Stimulated activated effector memory CD8-positive, alpha-beta T cell treated with anti-CD3 and anti-CD28 coated beads, Interleukin-12 subunit alpha, Interleukin-12 subunit beta, amount 100 ng/mL, for 72 hours (primary cell): ENCODE results near the gene RUNX3.
A peak's percentile ranks its signal among the peaks of the same experiment; 100 is the strongest.
"Not testable (repeated sequence)": the region's sequence is repeated elsewhere in the genome, so short reads cannot be mapped to it uniquely, and the experiment has no call there.

Experiments
- ATAC-seq: fragments of 150-1000 bp; cut with Tn5 transposase; 2 replicates; pipeline ENCODE4 v1.10.0; 2021
- DNase-seq, 2 donors: peaks; one replicate each; pipeline ENCODE4 v3.0.0; 2021 to 2022; ENCODE audit warnings: low spot score in 2 of 2
- H3K27ac Mint-ChIP-seq: one replicate; pipeline ENCODE4 v1.8.0; 2022; ENCODE audit warnings: mild to moderate bottlenecking, mixed read lengths
- H3K36me3 Mint-ChIP-seq: one replicate; pipeline ENCODE4 v1.8.0; 2022; ENCODE audit warnings: mild to moderate bottlenecking, mixed read lengths
- H3K4me1 Mint-ChIP-seq: one replicate; pipeline ENCODE4 v1.8.0; 2022; ENCODE audit warnings: mixed read lengths
- H3K4me3 Mint-ChIP-seq: one replicate; pipeline ENCODE4 v1.8.0; 2022; ENCODE audit warnings: mild to moderate bottlenecking, mixed read lengths
- H3K9me3 Mint-ChIP-seq: one replicate; pipeline ENCODE4 v1.8.0; 2022; ENCODE audit warnings: mixed read lengths

Gene RUNX3

GRCh38 chr1:24900486-24900849 lies 29.6 kb downstream of the RUNX3 start:
- Mint-ChIP-seq H3K9me3 (no peaks in the 10 kb centered on the region), H3K4me3 (no peak overlapping the region), H3K27ac (peak overlapping the region; percentile 92), H3K36me3 (peaks cover 100% of the 10 kb centered on the region), H3K4me1 (peaks cover 73% of the 10 kb centered on the region)
- DNase-seq (peak in 1 of 2 donors; percentile 55), ATAC-seq (no peak)

DNA sequence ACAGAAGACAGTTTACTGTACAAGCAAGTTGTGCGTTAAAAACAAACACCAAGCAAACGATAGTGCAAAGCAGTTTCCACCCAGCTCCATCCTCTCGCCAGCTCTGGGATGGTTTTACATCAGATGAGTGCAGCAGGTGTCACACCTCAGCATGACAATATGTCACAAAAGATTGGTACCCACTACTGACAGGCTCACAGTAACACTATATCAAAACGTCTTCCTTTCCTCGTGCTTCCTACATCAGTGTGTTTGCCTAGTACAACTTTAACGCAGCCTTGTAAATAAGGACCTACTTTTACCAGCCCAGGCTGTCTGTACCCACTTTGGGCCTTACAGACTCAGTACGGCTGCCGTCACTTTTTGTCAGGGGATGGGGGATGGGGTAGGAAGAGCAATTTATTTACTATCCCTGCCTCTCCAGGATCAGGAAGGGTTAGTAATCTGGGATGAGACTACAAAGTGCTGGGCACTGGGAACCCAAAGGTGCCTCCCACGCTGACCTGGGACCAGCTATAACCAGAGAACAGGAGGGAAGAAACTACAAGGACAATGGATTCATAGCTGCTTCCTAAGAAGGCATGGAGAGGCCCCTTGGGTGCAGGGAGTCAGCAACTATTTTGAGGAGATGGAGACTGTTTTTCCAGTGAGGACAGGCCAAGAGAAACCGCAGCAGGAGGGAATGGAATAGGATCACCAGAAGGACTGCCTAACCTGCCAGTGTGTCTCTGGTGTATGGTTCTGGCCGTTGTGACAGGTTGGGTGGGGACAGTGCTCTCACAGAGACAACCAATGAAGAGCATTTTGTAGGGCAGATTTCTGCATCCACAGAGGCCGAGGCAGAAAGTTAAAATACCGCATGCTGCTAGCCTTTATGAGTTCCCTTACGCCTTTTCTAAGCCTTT lies 30.2 kb downstream of the RUNX3 start:
- Mint-ChIP-seq H3K4me3 (no peak overlapping the region), H3K27ac (peak overlapping the region; percentile 92), H3K4me1 (peaks cover 73% of the 10 kb centered on the region), H3K9me3 (no peaks in the 10 kb centered on the region), H3K36me3 (peaks cover 97% of the 10 kb centered on the region)
- DNase-seq: no peak
- ATAC-seq: no peak

DNA sequence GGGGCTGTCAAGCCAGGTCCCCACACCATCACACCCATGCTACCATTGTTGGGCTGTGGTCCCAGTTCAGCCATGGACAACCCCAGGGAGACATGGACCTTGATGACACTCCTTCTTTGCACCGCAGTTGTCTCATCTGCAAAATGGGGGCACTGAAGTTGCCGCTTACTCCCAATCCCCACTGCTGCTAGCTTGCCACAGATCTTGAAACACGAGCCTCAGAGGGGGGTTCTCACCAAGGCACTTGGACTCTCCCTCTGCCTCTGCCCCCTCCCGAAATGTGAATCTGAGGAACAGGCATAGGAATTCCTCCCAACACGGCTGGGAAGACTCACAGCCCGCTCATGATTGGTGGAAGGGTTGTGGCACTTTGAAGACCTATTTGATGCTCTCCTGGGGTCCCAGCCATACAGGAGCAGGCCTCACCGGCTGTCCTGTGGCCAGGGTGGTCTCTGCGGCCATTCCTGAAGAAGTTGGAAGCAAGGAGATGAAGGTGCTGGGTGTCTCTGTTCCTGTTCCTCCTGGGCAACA lies 31.1 kb downstream of the RUNX3 start:
- peaks cover 88% of the 10 kb centered on the region for H3K36me3 Mint-ChIP-seq
- H3K27ac Mint-ChIP-seq: peak overlapping the region; percentile 92
- ATAC-seq: no peak
- peaks cover 68% of the 10 kb centered on the region for H3K4me1 Mint-ChIP-seq
- DNase-seq: peak; percentile 13 to 62
- H3K9me3 Mint-ChIP-seq: no peaks in the 10 kb centered on the region
- H3K4me3 Mint-ChIP-seq: no peak overlapping the region

DNA sequence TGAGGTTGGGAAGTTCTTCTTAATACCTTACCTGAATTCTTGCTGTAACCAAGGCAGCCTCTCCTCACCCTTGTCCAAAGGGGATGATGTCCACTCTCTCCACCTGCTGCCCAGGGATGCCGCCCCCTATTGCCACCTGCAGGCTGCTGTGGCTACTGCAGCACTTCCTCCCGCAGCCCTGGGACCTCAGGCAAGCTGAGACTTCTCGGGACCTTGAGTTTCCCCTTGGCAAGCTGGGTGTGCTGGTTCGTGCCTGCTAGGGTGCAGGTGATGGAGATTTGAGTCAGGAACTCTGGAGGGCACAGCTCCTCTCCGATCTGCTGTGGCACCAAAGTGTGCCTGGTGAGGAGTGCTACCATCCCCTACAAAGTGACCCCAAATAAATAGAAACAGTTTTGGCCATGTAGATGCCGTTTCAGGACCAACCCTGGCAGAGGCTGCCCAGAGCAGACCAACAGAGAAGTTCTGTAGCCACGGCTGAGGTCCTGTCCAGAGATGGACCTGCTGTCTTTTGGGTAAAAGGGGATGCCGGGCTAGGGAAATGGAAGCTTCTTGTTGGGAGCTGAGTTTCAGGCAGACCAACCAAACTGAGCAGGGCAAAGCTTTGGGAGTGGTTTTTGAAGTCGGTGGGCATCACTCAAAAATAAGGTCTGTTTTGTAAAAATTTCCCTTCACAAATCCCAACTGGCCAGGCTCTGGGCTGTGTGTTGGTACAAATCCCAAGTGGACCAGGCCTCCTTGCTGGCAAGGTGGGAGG lies 31.7 kb downstream of the RUNX3 start:
- peaks cover 82% of the 10 kb centered on the region for H3K36me3 Mint-ChIP-seq
- peak overlapping the region; percentile 15 for H3K4me3 Mint-ChIP-seq
- DNase-seq (peak; percentile 57 to 84), ATAC-seq (peak; percentile 55)
- peak overlapping the region; percentile 92 for H3K27ac Mint-ChIP-seq
- H3K4me1 Mint-ChIP-seq: peaks cover 65% of the 10 kb centered on the region
- H3K9me3 Mint-ChIP-seq: no peaks in the 10 kb centered on the region

- H3K27ac Mint-ChIP-seq: peak overlapping the region; percentile 92
- peak; percentile 11 for ATAC-seq
- peaks cover 7% of the 10 kb centered on the region for H3K9me3 Mint-ChIP-seq
Observed at GRCh38 chr1:24897263-24898151, 32.6 kb downstream of the RUNX3 start.

DNA sequence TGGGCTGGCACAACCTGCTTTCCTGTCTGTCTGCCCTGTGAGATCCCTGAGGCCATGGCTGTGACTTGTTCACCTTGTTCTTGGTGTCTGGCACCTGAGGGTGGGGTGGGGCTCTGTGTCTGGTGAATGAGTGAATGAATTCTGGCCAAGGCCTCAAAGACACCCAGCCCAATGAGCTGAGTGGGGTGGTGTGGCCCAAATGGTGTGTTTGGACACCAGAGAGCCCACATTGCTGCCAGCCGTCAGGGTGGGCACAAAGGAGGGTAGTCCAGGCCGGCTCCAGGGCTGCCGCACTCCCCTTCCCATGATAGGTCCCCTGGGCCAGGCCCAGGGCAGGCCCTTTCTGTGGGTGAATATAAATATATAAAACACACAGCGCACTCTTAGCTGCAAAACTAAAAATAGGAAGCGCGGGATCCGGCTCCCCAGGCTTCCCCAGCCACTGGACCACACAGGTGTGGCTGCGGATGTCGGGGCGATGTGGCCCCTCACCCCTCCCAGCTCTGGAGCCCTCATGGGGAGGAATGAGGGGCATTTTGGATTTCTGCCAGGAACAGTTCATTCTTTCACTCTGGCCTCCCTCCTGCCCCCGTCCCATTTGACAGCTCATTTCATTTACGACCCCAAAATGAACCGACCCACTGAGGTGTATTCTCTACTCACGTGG lies 33.3 kb downstream of the RUNX3 start:
- peaks cover 9% of the 10 kb centered on the region for H3K9me3 Mint-ChIP-seq
- peak overlapping the region; percentile 92 for H3K27ac Mint-ChIP-seq
- H3K36me3 Mint-ChIP-seq: peaks cover 75% of the 10 kb centered on the region
- peaks cover 50% of the 10 kb centered on the region for H3K4me1 Mint-ChIP-seq
- DNase-seq (no peak), ATAC-seq (no peak)
- no peak overlapping the region for H3K4me3 Mint-ChIP-seq

More at GRCh38 chr1:24897263-24898151, 32.6 kb downstream of the RUNX3 start:
- DNase-seq: peak; percentile 6 to 57
- H3K4me3 Mint-ChIP-seq: peak overlapping the region; percentile 15
- peaks cover 58% of the 10 kb centered on the region for H3K4me1 Mint-ChIP-seq
- peaks cover 82% of the 10 kb centered on the region for H3K36me3 Mint-ChIP-seq

DNA sequence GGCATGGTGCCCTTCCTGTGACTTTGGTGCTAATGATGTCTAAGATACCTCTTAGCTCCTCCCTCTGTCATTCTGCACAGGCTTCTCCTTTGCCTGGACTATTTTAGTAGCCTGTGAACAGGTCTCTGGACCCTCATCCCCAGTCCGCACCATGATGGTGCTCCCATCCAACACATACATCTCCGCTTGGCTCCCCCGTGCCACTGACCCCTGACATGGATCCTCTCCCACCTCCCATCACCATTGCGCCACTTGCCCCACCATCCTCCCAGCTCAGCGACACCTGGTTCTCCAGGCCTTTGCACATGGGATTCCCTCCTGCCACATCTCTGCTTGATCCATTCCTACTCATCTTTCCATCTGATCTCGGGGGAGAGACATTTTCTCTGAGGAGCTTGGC lies 33.9 kb downstream of the RUNX3 start:
- Mint-ChIP-seq H3K4me3 (no peak overlapping the region), H3K36me3 (peaks cover 70% of the 10 kb centered on the region), H3K9me3 (peaks cover 9% of the 10 kb centered on the region), H3K27ac (peak overlapping the region; percentile 92), H3K4me1 (peaks cover 45% of the 10 kb centered on the region)
- ATAC-seq (peak; percentile 7), DNase-seq (no peak)

DNA sequence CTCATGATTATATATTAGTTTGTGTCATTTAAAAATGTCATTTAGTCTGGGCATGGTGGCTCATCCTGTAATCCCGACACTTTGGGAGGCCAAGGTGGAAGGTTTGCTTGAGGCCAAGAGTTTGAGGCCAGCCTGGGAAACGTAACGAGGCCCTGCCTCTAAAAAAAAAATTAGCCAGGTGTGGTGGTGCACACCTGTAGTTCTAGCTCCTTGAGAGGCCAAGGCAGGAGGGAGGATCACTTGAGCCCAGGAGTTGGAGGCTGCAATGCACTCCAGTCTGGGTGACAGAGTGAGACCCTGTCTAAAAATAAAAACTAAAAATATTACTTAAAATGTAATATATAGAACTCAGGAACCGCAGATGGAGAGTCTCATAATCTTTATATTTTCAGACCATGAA lies 34.6 kb downstream of the RUNX3 start:
- H3K4me3 Mint-ChIP-seq: no peak overlapping the region
- no peak for DNase-seq
- H3K4me1 Mint-ChIP-seq: peaks cover 38% of the 10 kb centered on the region
- H3K27ac Mint-ChIP-seq: peak overlapping the region; percentile 92
- H3K36me3 Mint-ChIP-seq: peaks cover 67% of the 10 kb centered on the region
- H3K9me3 Mint-ChIP-seq: peaks cover 9% of the 10 kb centered on the region
- ATAC-seq: no peak

- ATAC-seq (no peak), DNase-seq (no peak)
- H3K36me3 Mint-ChIP-seq: peaks cover 55% of the 10 kb centered on the region
- H3K27ac Mint-ChIP-seq: no peak overlapping the region
- peaks cover 23% of the 10 kb centered on the region for H3K4me1 Mint-ChIP-seq
- peaks cover 9% of the 10 kb centered on the region for H3K9me3 Mint-ChIP-seq
- no peak overlapping the region for H3K4me3 Mint-ChIP-seq
Observed at GRCh38 chr1:24894002-24894401, 36.1 kb downstream of the RUNX3 start.

GRCh38 chr1:24893431-24893830 lies 36.6 kb downstream of the RUNX3 start:
- Mint-ChIP-seq H3K9me3 (peaks cover 9% of the 10 kb centered on the region), H3K4me1 (peaks cover 18% of the 10 kb centered on the region), H3K36me3 (peaks cover 50% of the 10 kb centered on the region), H3K4me3 (no peak overlapping the region), H3K27ac (peak overlapping the region; percentile 15)
- ATAC-seq: no peak
- no peak for DNase-seq

DNA sequence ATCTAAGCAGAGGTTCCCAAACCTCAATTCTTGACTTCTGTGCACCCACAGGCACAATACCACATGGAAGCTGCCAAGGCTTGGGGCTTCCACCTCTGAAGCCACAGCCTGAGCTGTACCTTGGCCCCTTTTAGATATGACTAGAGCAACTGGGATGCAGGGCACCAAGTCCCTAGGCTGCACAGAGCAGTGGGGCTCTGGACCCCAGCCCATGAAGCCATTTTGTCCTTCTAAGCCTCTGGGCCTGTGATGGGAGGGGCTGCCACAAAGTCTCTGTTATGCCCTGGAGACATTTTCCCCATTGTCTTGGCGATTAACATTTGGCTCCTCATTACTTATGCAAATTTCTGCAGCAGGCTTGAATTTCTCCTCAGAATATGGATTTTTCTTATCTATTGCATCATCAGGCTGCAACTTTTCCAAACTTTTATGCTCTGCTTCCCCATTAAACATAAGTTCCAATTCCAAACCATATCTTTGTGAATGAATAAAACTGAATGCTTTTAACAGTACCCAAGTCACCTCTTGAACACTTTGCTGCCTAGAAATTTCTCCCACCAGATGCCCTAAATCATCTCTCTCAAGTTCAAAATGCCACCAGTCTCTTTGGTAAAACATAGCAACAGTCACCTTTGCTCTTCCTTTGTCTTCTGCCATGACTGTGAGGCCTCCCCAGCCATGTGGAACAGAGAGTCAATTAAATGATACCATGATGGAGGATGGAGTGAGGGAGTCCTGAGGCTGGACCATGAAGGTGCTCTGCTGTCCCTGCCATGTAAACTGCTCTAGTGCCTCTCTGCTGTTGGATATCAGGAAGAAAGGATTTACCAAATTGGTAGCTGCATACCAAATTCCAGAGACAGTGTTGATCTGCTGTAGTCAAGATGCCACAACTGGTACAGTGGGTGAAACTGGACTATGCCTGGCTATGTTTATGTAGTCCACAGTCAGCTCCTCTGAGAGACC lies 37.6 kb downstream of the RUNX3 start:
- Mint-ChIP-seq H3K27ac (peak overlapping the region; percentile 15), H3K4me1 (peaks cover 9% of the 10 kb centered on the region), H3K9me3 (peaks cover 9% of the 10 kb centered on the region), H3K36me3 (peaks cover 40% of the 10 kb centered on the region), H3K4me3 (no peak overlapping the region)
- no peak for ATAC-seq
- no peak for DNase-seq

DNA sequence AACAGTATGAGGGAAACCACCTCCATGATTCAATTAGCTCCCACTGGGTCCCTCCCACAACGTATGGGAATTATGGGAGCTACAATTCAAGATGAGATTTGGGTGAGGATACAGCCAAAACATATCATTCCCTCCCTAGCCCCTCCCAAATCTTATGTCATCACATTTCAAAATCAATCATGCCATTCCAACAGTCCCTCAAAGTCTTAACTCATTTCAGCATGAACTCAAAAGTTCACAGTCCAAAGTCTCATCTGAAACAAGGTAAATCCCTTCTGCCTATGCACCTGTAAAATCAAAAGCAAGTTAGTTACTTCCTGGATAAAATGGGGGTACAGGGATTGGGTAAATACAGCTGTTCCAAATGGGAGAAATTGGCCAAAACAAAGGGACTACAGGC lies 38.7 kb downstream of the RUNX3 start:
- not testable (repeated sequence) for DNase-seq, H3K9me3 Mint-ChIP-seq, H3K4me1 Mint-ChIP-seq, H3K27ac Mint-ChIP-seq, H3K4me3 Mint-ChIP-seq, ATAC-seq
- H3K36me3 Mint-ChIP-seq: peaks cover 29% of the 10 kb centered on the region

DNA sequence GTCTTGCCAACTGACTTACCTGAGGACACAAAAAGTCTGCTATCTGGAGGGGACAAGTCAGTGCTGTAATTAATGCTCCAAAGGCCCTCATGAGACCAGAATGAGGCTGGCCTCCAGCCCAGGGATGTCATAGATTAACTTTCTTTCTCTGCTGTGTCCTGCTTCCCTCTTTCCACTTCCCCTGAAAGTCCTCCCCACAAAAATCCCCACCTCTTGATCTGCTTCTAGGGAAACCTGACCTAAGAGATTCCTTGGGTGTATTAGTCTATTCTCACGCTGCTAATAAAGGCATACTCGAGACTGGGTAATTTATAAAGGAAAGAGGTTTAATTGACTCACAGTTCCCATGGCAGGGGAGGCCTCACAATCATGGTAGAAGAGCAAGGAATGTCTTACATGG lies 39.2 kb downstream of the RUNX3 start:
- H3K4me1 Mint-ChIP-seq: no peaks in the 10 kb centered on the region
- H3K4me3 Mint-ChIP-seq: no peak overlapping the region
- ATAC-seq: no peak
- H3K9me3 Mint-ChIP-seq: peaks cover 9% of the 10 kb centered on the region
- DNase-seq: no peak
- H3K27ac Mint-ChIP-seq: no peak overlapping the region
- peaks cover 24% of the 10 kb centered on the region for H3K36me3 Mint-ChIP-seq
